H9 (cell line): ENCODE results near the gene FADS1. TPM values are rescaled to one million over a fixed set of nuclear protein-coding genes. Genes with fewer than 3 reads are reported as not detected.

ENCODE experiments used
- DNase-seq: peaks from one replicate; pipeline ENCODE4 v3.0.0-alpha.2; 2017
- H2AFZ ChIP-seq: one replicate; pipeline ENCODE4 v1.6.1; 2013; ENCODE audit warnings: mild to moderate bottlenecking, low read length, control low read depth, moderate library complexity
- H2AK5ac ChIP-seq: 2 replicates; pipeline ENCODE4 v1.6.1; 2013; ENCODE audit warnings: low read length, control low read depth, mixed read lengths; ENCODE audit not compliant: insufficient read length
- H2BK120ac ChIP-seq: one replicate; pipeline ENCODE4 v1.6.1; 2013; ENCODE audit warnings: low read depth, mild to moderate bottlenecking, low read length, control low read depth, inconsistent platforms; ENCODE audit not compliant: poor library complexity, severe bottlenecking
- H2BK12ac ChIP-seq: 2 replicates; pipeline ENCODE4 v1.6.1; 2013; ENCODE audit warnings: low read length, control low read depth, mixed read lengths, low read depth; ENCODE audit not compliant: insufficient read length
- H2BK15ac ChIP-seq: 2 replicates; pipeline ENCODE4 v1.6.1; 2013; ENCODE audit warnings: low read depth, low read length, control low read depth
- H2BK20ac ChIP-seq: one replicate; pipeline ENCODE4 v1.6.1; 2013; ENCODE audit warnings: low read depth, mild to moderate bottlenecking, low read length, control low read depth, inconsistent platforms; ENCODE audit not compliant: poor library complexity, severe bottlenecking
- H2BK5ac ChIP-seq: 2 replicates; pipeline ENCODE4 v1.6.1; 2013; ENCODE audit warnings: low read length, control low read depth, mixed read lengths; ENCODE audit not compliant: insufficient read length
- H3K14ac ChIP-seq: 2 replicates; pipeline ENCODE4 v1.6.1; 2013; ENCODE audit warnings: low read length, control low read depth; ENCODE audit not compliant: insufficient read depth
- H3K18ac ChIP-seq: 2 replicates; pipeline ENCODE4 v1.6.1; 2013; ENCODE audit warnings: low read depth, mild to moderate bottlenecking, mixed read lengths, low read length, control low read depth; ENCODE audit not compliant: insufficient read length
- H3K23ac ChIP-seq: 2 replicates; pipeline ENCODE4 v1.6.1; 2013; ENCODE audit warnings: low read length, control low read depth, mixed read lengths, low read depth; ENCODE audit not compliant: insufficient read length
- H3K23me2 ChIP-seq: 2 replicates; pipeline ENCODE4 v1.6.1; 2013; ENCODE audit warnings: low read depth, mild to moderate bottlenecking, mixed read lengths, low read length, control low read depth; ENCODE audit not compliant: insufficient read length, poor library complexity, severe bottlenecking
- H3K27ac ChIP-seq: 2 replicates; pipeline ENCODE4 v1.5.1; 2013; ENCODE audit warnings: low read length, control low read depth, mixed read lengths, low read depth; ENCODE audit not compliant: insufficient read length
- H3K27me3 ChIP-seq: 2 replicates; pipeline ENCODE4 v1.6.1; 2013; ENCODE audit warnings: low read length, control low read depth, inconsistent platforms; ENCODE audit not compliant: insufficient read depth
- H3K4ac ChIP-seq: 2 replicates; pipeline ENCODE4 v1.6.1; 2013; ENCODE audit warnings: low read depth, mild to moderate bottlenecking, control low read depth, inconsistent platforms, low read length, moderate library complexity
- H3K4me1 ChIP-seq: 2 replicates; pipeline ENCODE4 v1.6.1; 2013; ENCODE audit warnings: low read length, control low read depth, inconsistent platforms; ENCODE audit not compliant: insufficient read depth
- H3K4me2 ChIP-seq: 2 replicates; pipeline ENCODE4 v1.6.1; 2013; ENCODE audit warnings: low read length, control low read depth, mixed read lengths; ENCODE audit not compliant: insufficient read length, insufficient read depth
- H3K56ac ChIP-seq: 2 replicates; pipeline ENCODE4 v1.6.1; 2013; ENCODE audit warnings: low read depth, mild to moderate bottlenecking, mixed read lengths, low read length, control low read depth; ENCODE audit not compliant: insufficient read length
- H3K79me1 ChIP-seq: 2 replicates; pipeline ENCODE4 v1.6.1; 2013; ENCODE audit warnings: low read depth, mild to moderate bottlenecking, moderate library complexity, low read length, control low read depth, inconsistent platforms; ENCODE audit not compliant: insufficient read depth, poor library complexity, severe bottlenecking
- H3K79me2 ChIP-seq: 2 replicates; pipeline ENCODE4 v1.6.1; 2013; ENCODE audit warnings: low read length, control low read depth, inconsistent platforms; ENCODE audit not compliant: insufficient read depth
- H3K9ac ChIP-seq: 2 replicates; pipeline ENCODE4 v1.6.1; 2013; ENCODE audit warnings: low read length, control low read depth, mixed read lengths; ENCODE audit not compliant: insufficient read length; ENCODE audit errors: extremely low read depth
- H3K9me3 ChIP-seq: one replicate; pipeline ENCODE4 v1.6.1; 2013; ENCODE audit warnings: low read depth, low read length, inconsistent platforms; ENCODE audit not compliant: control insufficient read depth
- H3T11ph ChIP-seq: one replicate; pipeline ENCODE4 v1.6.1; 2013; ENCODE audit warnings: mild to moderate bottlenecking, low read length, control low read depth, inconsistent platforms
- H4K20me1 ChIP-seq: one replicate; pipeline ENCODE4 v1.6.1; 2013; ENCODE audit not compliant: control insufficient read depth, insufficient read length, insufficient read depth
- H4K5ac ChIP-seq: 2 replicates; pipeline ENCODE4 v1.6.1; 2013; ENCODE audit warnings: low read depth, mild to moderate bottlenecking, mixed read lengths, low read length, control low read depth; ENCODE audit not compliant: insufficient read length
- H4K8ac ChIP-seq: replicated peaks from 2 replicates; pipeline ENCODE4 v1.6.1; 2013; ENCODE audit warnings: low read length, control low read depth, mixed read lengths, low read depth; ENCODE audit not compliant: insufficient read length
- H4K91ac ChIP-seq: 2 replicates; pipeline ENCODE4 v1.6.1; 2013; ENCODE audit warnings: low read depth, mild to moderate bottlenecking, moderate library complexity, mixed read lengths, low read length, control low read depth; ENCODE audit not compliant: insufficient read length
- H3K27ac Mint-ChIP-seq, 3 experiments: 2 replicates in 2 of 3; 3 replicates in 1 of 3; pipeline ENCODE4 v1.8.0; 2020 to 2021; ENCODE audit warnings: mixed read lengths in 3 of 3, mild to moderate bottlenecking in 1 of 3, moderate library complexity in 1 of 3
- H3K27me3 Mint-ChIP-seq: 2 replicates; pipeline ENCODE4 v1.8.0; 2021; ENCODE audit warnings: low read depth, mild to moderate bottlenecking, moderate library complexity, mixed read lengths
- H3K36me3 Mint-ChIP-seq, 3 experiments: 2 replicates in 2 of 3; 3 replicates in 1 of 3; pipeline ENCODE4 v1.8.0; 2020 to 2021; ENCODE audit warnings: low read depth in 3 of 3, mixed read lengths in 3 of 3; ENCODE audit not compliant: insufficient read depth in 1 of 3
- H3K4me1 Mint-ChIP-seq, 2 experiments: 2 replicates each; pipeline ENCODE4 v1.8.0; 2020; ENCODE audit warnings: mixed read lengths in 2 of 2
- H3K4me3 Mint-ChIP-seq, 2 experiments: 2 replicates in 1 of 2; 3 replicates in 1 of 2; pipeline ENCODE4 v1.8.0; 2020 to 2021; ENCODE audit warnings: mild to moderate bottlenecking in 2 of 2, mixed read lengths in 2 of 2, moderate library complexity in 1 of 2
- H3K9me3 Mint-ChIP-seq, 2 experiments: 2 replicates in 1 of 2; 3 replicates in 1 of 2; pipeline ENCODE4 v1.8.0; 2020; ENCODE audit warnings: mild to moderate bottlenecking in 2 of 2, mixed read lengths in 2 of 2, moderate library complexity in 1 of 2
- CTCF ChIP-seq: fragments of 200-600 bp; sonication (generic); conservative IDR thresholded peaks from 3 replicates; pipeline ENCODE4 v1.8.0; 2021; ENCODE audit warnings: antibody characterized with exemption, mild to moderate bottlenecking
- WGBS: extraction: QIAGEN DNeasy Blood & Tissue Kit; methylation state at CpG from one replicate; pipeline ENCODE4 v1.1.7; 2013; ENCODE audit warnings: missing lambda C conversion rate, low lambda C conversion rate, mixed read lengths; ENCODE audit not compliant: insufficient read length; ENCODE audit errors: extremely low coverage; 5-methylcytosine and 5-hydroxymethylcytosine counted together
- total RNA-seq: library from RNA; stranded (reverse); gene quantifications from 2 replicates; pipeline ENCODE4 v1.2.1, GENCODE V29; 2021

Gene FADS1
- total RNA-seq, 1 experiment from 2014 or later, result 125 TPM

GRCh38 chr11:61839742-61840141 is 22.9 kb upstream of the FADS1 start:
- no peaks in the 10 kb centered on the region for H3K27me3 Mint-ChIP-seq
- Histone ChIP-seq H3K23me2 (no peaks in the 10 kb centered on the region), H4K20me1 (peaks cover 3% of the 10 kb centered on the region), H3K4me2 (no peak overlapping the region), H3K79me2 (no peaks in the 10 kb centered on the region; the same call in 1 of the 2 replicates), H2BK15ac (no peak overlapping the region), H2BK20ac (no peak overlapping the region), H2AFZ (no peak overlapping the region), H3K4ac (no peak overlapping the region), H3K9me3 (no peaks in the 10 kb centered on the region), H2BK12ac (no peak overlapping the region), H2BK120ac (no peak overlapping the region), H3K79me1 (peaks cover 2% of the 10 kb centered on the region), H3K27me3 (no peaks in the 10 kb centered on the region), H2BK5ac (no peak overlapping the region), H3K23ac (no peak overlapping the region), H3T11ph (no peak overlapping the region), H3K4me1 (no peaks in the 10 kb centered on the region), H3K27ac (no peak overlapping the region), H3K9ac (no peak overlapping the region), H4K5ac (no peak overlapping the region), H4K8ac (no peak overlapping the region), H3K18ac (no peak overlapping the region), H2AK5ac (no peak overlapping the region), H4K91ac (no peak overlapping the region), H3K56ac (no peak overlapping the region), H3K14ac (no peak overlapping the region)
- no peak for DNase-seq
- no peaks in the 10 kb centered on the region for H3K9me3 Mint-ChIP-seq
- H3K4me3 Mint-ChIP-seq, result no peak overlapping the region
- H3K4me1 Mint-ChIP-seq, result peaks cover 10 to 11% of the 10 kb centered on the region in 2 experiments
- no peak overlapping the region for H3K27ac Mint-ChIP-seq
- TF ChIP-seq CTCF, result no peak
- H3K36me3 Mint-ChIP-seq, result peaks cover 54 to 81% (median 79%) of the 10 kb centered on the region in 3 experiments
- no CpG with 5 or more reads among the region's 2 CpGs for WGBS
